Effector memory CD8-positive, alpha-beta T cell (primary cell): Measurements from ENCODE around the gene MX2.
A peak's percentile ranks its signal among the peaks of the same experiment; 100 is the strongest.
"Not testable (repeated sequence)": the region's sequence is repeated elsewhere in the genome, so short reads cannot be mapped to it uniquely, and the experiment has no call there.

Experiments
- ATAC-seq: fragments of 150-1000 bp; cut with Tn5 transposase; replicated peaks from 2 replicates; pipeline ENCODE4 v1.10.0; 2021; ENCODE audit warnings: mild to moderate bottlenecking, moderate library complexity
- DNase-seq, 3 experiments: peaks; one replicate each; pipeline ENCODE4 v3.0.0; 2021
- H3K27ac Mint-ChIP-seq, 2 donors: one replicate each; pipeline ENCODE4 v1.8.0; 2022; ENCODE audit warnings: mild to moderate bottlenecking in 2 of 2, mixed read lengths in 2 of 2, moderate library complexity in 2 of 2
- H3K27me3 Mint-ChIP-seq, 2 donors: one replicate each; pipeline ENCODE4 v1.8.0; 2022; ENCODE audit warnings: mixed read lengths in 2 of 2
- H3K36me3 Mint-ChIP-seq: one replicate; pipeline ENCODE4 v1.8.0; 2022; ENCODE audit warnings: mild to moderate bottlenecking, moderate library complexity, mixed read lengths; ENCODE audit not compliant: insufficient read depth
- H3K4me1 Mint-ChIP-seq, 2 donors: one replicate each; pipeline ENCODE4 v1.8.0; 2022; ENCODE audit warnings: low read depth in 2 of 2, mixed read lengths in 2 of 2
- H3K4me3 Mint-ChIP-seq, 2 donors: one replicate each; pipeline ENCODE4 v1.8.0; 2022; ENCODE audit warnings: mild to moderate bottlenecking in 2 of 2, mixed read lengths in 2 of 2, moderate library complexity in 2 of 2
- H3K9me3 Mint-ChIP-seq, 2 donors: one replicate each; pipeline ENCODE4 v1.8.0; 2022; ENCODE audit warnings: mixed read lengths in 2 of 2

The MX2 gene

GRCh38 chr21:41346758-41347157 lies 15.1 kb upstream of the MX2 start:
- no peak overlapping the region for H3K4me3 Mint-ChIP-seq
- peaks cover 53 to 60% of the 10 kb centered on the region in 2 donors for H3K27me3 Mint-ChIP-seq
- DNase-seq, result no peak
- no peaks in the 10 kb centered on the region for H3K4me1 Mint-ChIP-seq
- no peaks in the 10 kb centered on the region for H3K36me3 Mint-ChIP-seq
- ATAC-seq, result no peak
- H3K27ac Mint-ChIP-seq, result no peak overlapping the region
- no peaks in the 10 kb centered on the region for H3K9me3 Mint-ChIP-seq

GRCh38 chr21:41348434-41348833 lies 13.4 kb upstream of the MX2 start:
- DNase-seq (no peak), ATAC-seq (no peak)
- no peaks in the 10 kb centered on the region for H3K9me3 Mint-ChIP-seq
- peaks cover 43 to 53% of the 10 kb centered on the region in 2 donors for H3K27me3 Mint-ChIP-seq
- no peak overlapping the region for H3K4me3 Mint-ChIP-seq
- H3K4me1 Mint-ChIP-seq, result no peaks in the 10 kb centered on the region
- H3K27ac Mint-ChIP-seq, result no peak overlapping the region
- H3K36me3 Mint-ChIP-seq, result no peaks in the 10 kb centered on the region

- Mint-ChIP-seq H3K4me3 (no peak overlapping the region), H3K4me1 (no peaks in the 10 kb centered on the region), H3K9me3 (no peaks in the 10 kb centered on the region), H3K36me3 (no peaks in the 10 kb centered on the region), H3K27me3 (peaks cover 38 to 49% of the 10 kb centered on the region in 2 donors), H3K27ac (no peak overlapping the region)
- ATAC-seq (no peak), DNase-seq (no peak)
Measured at GRCh38 chr21:41349126-41349525, 12.7 kb upstream of the MX2 start.

GRCh38 chr21:41349619-41350390 lies 12.0 kb upstream of the MX2 start:
- Mint-ChIP-seq H3K4me3 (no peak overlapping the region), H3K36me3 (no peaks in the 10 kb centered on the region), H3K4me1 (no peaks in the 10 kb centered on the region), H3K27me3 (peaks cover 31 to 44% of the 10 kb centered on the region in 2 donors), H3K27ac (no peak overlapping the region), H3K9me3 (no peaks in the 10 kb centered on the region)
- ATAC-seq (no peak), DNase-seq (no peak)

- ATAC-seq (no peak), DNase-seq (no peak)
- H3K36me3 Mint-ChIP-seq, result no peaks in the 10 kb centered on the region
- H3K4me3 Mint-ChIP-seq, result no peak overlapping the region
- H3K27me3 Mint-ChIP-seq, result peaks cover 24 to 37% of the 10 kb centered on the region in 2 donors
- H3K27ac Mint-ChIP-seq, result peak overlapping the region in 1 of 2 donors; percentile 75
- H3K4me1 Mint-ChIP-seq, result no peaks in the 10 kb centered on the region
- H3K9me3 Mint-ChIP-seq, result no peaks in the 10 kb centered on the region
Measured at GRCh38 chr21:41350436-41351155, 11.2 kb upstream of the MX2 start.

- Mint-ChIP-seq H3K36me3 (peaks cover 14% of the 10 kb centered on the region), H3K9me3 (no peaks in the 10 kb centered on the region), H3K27me3 (no peaks in the 10 kb centered on the region), H3K4me3 (no peak overlapping the region), H3K27ac (no peak overlapping the region), H3K4me1 (peaks cover 11 to 16% of the 10 kb centered on the region in 2 donors)
- ATAC-seq (no peak), DNase-seq (no peak)
Measured at GRCh38 chr21:41357546-41357945, 4.3 kb upstream of the MX2 start.

GRCh38 chr21:41358193-41359166 lies 3.3 kb upstream of the MX2 start:
- peaks cover 19 to 25% of the 10 kb centered on the region in 2 donors for H3K4me1 Mint-ChIP-seq
- ATAC-seq (no peak), DNase-seq (no peak)
- peak overlapping the region in 1 of 2 donors; percentile 80 for H3K27ac Mint-ChIP-seq
- H3K9me3 Mint-ChIP-seq, result no peaks in the 10 kb centered on the region
- peaks cover 24% of the 10 kb centered on the region for H3K36me3 Mint-ChIP-seq
- no peaks in the 10 kb centered on the region for H3K27me3 Mint-ChIP-seq
- H3K4me3 Mint-ChIP-seq, result no peak overlapping the region

- DNase-seq (no peak), ATAC-seq (no peak)
- peak overlapping the region; percentile 80 to 84 for H3K27ac Mint-ChIP-seq
- H3K4me3 Mint-ChIP-seq, result no peak overlapping the region
- H3K27me3 Mint-ChIP-seq, result no peaks in the 10 kb centered on the region
- H3K9me3 Mint-ChIP-seq, result no peaks in the 10 kb centered on the region
- peaks cover 24% of the 10 kb centered on the region for H3K36me3 Mint-ChIP-seq
- H3K4me1 Mint-ChIP-seq, result peaks cover 23 to 31% of the 10 kb centered on the region in 2 donors
Measured at GRCh38 chr21:41359286-41359685, 2.5 kb upstream of the MX2 start.

GRCh38 chr21:41359754-41360071 lies 2.1 kb upstream of the MX2 start:
- Mint-ChIP-seq H3K27ac (peak overlapping the region in 1 of 2 donors; percentile 84), H3K36me3 (peaks cover 24% of the 10 kb centered on the region), H3K4me1 (peaks cover 25 to 31% of the 10 kb centered on the region in 2 donors)
- H3K27me3 Mint-ChIP-seq, ATAC-seq, DNase-seq, H3K4me3 Mint-ChIP-seq, H3K9me3 Mint-ChIP-seq: not testable (repeated sequence)

GRCh38 chr21:41360072-41360821 lies 1.6 kb upstream of the MX2 start:
- ATAC-seq, result no peak
- Mint-ChIP-seq H3K9me3 (no peaks in the 10 kb centered on the region), H3K27ac (peak overlapping the region; percentile 98 to 100), H3K36me3 (peaks cover 24% of the 10 kb centered on the region), H3K4me1 (peaks cover 30 to 34% of the 10 kb centered on the region in 2 donors), H3K27me3 (no peaks in the 10 kb centered on the region), H3K4me3 (peak overlapping the region; percentile 94 to 96)
- DNase-seq, result no peak

- peak overlapping the region; percentile 94 to 96 for H3K4me3 Mint-ChIP-seq
- H3K4me1 Mint-ChIP-seq, result peaks cover 39 to 41% of the 10 kb centered on the region in 2 donors
Measured at GRCh38 chr21:41361053-41361785, 608 bp upstream of the MX2 start.

GRCh38 chr21:41362605-41363369 lies 960 bp downstream of the MX2 start:
- Mint-ChIP-seq H3K36me3 (peaks cover 32% of the 10 kb centered on the region), H3K4me1 (peaks cover 41 to 50% of the 10 kb centered on the region in 2 donors), H3K9me3 (no peaks in the 10 kb centered on the region), H3K27ac (peak overlapping the region; percentile 98 to 100), H3K27me3 (no peaks in the 10 kb centered on the region), H3K4me3 (peak overlapping the region; percentile 94 to 96)
- no peak for DNase-seq
- no peak for ATAC-seq

More at GRCh38 chr21:41361053-41361785, 608 bp upstream of the MX2 start:
- no peaks in the 10 kb centered on the region for H3K27me3 Mint-ChIP-seq
- H3K27ac Mint-ChIP-seq, result peak overlapping the region; percentile 98 to 100
- H3K36me3 Mint-ChIP-seq, result peaks cover 24% of the 10 kb centered on the region
- DNase-seq (no peak), ATAC-seq (no peak)
- no peaks in the 10 kb centered on the region for H3K9me3 Mint-ChIP-seq
